Measurements from ENCODE around the gene KRTAP10-10.

GRCh38 chr21:44654576-44655175 is 17.5 kb downstream of the KRTAP10-10 start, which contains the start of gene KRTAP12-4:
- TF ChIP-seq CTCF (IDR thresholded peaks at IDR 0.05) (no peak), POLR2A (IDR thresholded peaks at IDR 0.05) (no peak)

All from body of pancreas (tissue), 4 donors.